HG03095 (cell line): ENCODE data around the gene NTN5.
"Not testable (repeated sequence)": the region's sequence is repeated elsewhere in the genome, so short reads cannot be mapped to it uniquely, and the experiment has no call there.

Source experiments
- ATAC-seq: cut with Tn5 transposase; IDR thresholded peaks from one replicate; pipeline ENCODE4 v1.9.1; 2021; ENCODE audit warnings: moderate library complexity; ENCODE audit not compliant: unreplicated experiment

Gene NTN5

GRCh38 chr19:48672994-48673393, at the start of gene NTN5:
TSS of gene NTN5 (minus strand) at chr19:48673017. CDS start at chr19:48670986, 2,031 bp downstream.
- no peak for ATAC-seq

GRCh38 chr19:48722196-48722708, 49.4 kb upstream of the NTN5 start:
- no peak for ATAC-seq

- ATAC-seq: peak; percentile 73
These were observed 47.9 kb upstream of the NTN5 start for GRCh38 chr19:48720613-48721296.

- ATAC-seq: no peak
These were observed 47.4 kb upstream of the NTN5 start for GRCh38 chr19:48720251-48720612.

GRCh38 chr19:48719263-48720171, 46.7 kb upstream of the NTN5 start, which contains the start of gene MAMSTR:
TSS of gene MAMSTR (minus strand) at chr19:48719725. CDS start at chr19:48719031, 694 bp downstream.
- no peak for ATAC-seq

GRCh38 chr19:48718711-48719231, 46.0 kb upstream of the NTN5 start:
- ATAC-seq: no peak

GRCh38 chr19:48718106-48718505, 45.3 kb upstream of the NTN5 start:
- not testable (repeated sequence) for ATAC-seq

GRCh38 chr19:48716562-48717291, 43.9 kb upstream of the NTN5 start:
- ATAC-seq: no peak

- no peak for ATAC-seq
These were observed 42.9 kb upstream of the NTN5 start for GRCh38 chr19:48715681-48716171.

- no peak for ATAC-seq
These were observed 42.2 kb upstream of the NTN5 start for GRCh38 chr19:48714759-48715675.

GRCh38 chr19:48713864-48714755, 41.3 kb upstream of the NTN5 start:
- ATAC-seq: peak; percentile 87

- ATAC-seq: no peak
These were observed 40.4 kb upstream of the NTN5 start for GRCh38 chr19:48713041-48713863.

- no peak for ATAC-seq
These were observed 38.4 kb upstream of the NTN5 start for GRCh38 chr19:48711106-48711662.

- no peak for ATAC-seq
These were observed 35.7 kb upstream of the NTN5 start for GRCh38 chr19:48708471-48708870.

- no peak for ATAC-seq
These were observed 32.6 kb upstream of the NTN5 start for GRCh38 chr19:48705431-48705830.

GRCh38 chr19:48703316-48703715, 30.5 kb upstream of the NTN5 start:
- no peak for ATAC-seq

- no peak for ATAC-seq
These were observed 29.9 kb upstream of the NTN5 start for GRCh38 chr19:48702701-48703100.
